Stomach (tissue), 9 donors: ENCODE measurements around the gene PLCH2. TPM values are rescaled to one million over a fixed set of nuclear protein-coding genes. Genes with fewer than 3 reads are reported as not detected.

Source experiments
- DNase-seq, 2 donors: peaks; one replicate each; pipeline versions ENCODE4 v3.0.0 to v3.0.0-alpha.2; 2013 to 2019
- H3K27ac ChIP-seq, 5 donors: fragments of 200-600 bp in 4 of 5; sonication (generic) in 4 of 5; one replicate each; pipeline ENCODE4 v1.5.1; 2013 to 2019; ENCODE audit warnings: mild to moderate bottlenecking in 1 of 5, moderate library complexity in 1 of 5
- H3K27me3 ChIP-seq, 3 donors: fragments of 200-600 bp; sonication (generic); one replicate each; pipeline ENCODE4 v1.5.1; 2017 to 2019; ENCODE audit warnings: mixed run types in 1 of 3
- H3K36me3 ChIP-seq, 4 donors: fragments of 200-600 bp; sonication (generic); 1 replicate in 3 of 4; 2 replicates in 1 of 4; pipeline ENCODE4 v1.5.1; 2016 to 2019
- H3K4me1 ChIP-seq, 4 donors: fragments of 200-600 bp; sonication (generic); one replicate each; pipeline ENCODE4 v1.5.1; 2016 to 2019
- H3K4me3 ChIP-seq, 4 donors: fragments of 200-600 bp; sonication (generic) in 3 of 4; one replicate each; pipeline ENCODE4 v1.5.1; 2016 to 2019; ENCODE audit warnings: mild to moderate bottlenecking in 1 of 4
- H3K9me3 ChIP-seq, 4 donors: fragments of 200-600 bp; sonication (generic); one replicate each; pipeline ENCODE4 v1.5.1; 2016 to 2019
- EP300 ChIP-seq: sonication (generic); formaldehyde crosslinking; IDR thresholded peaks from one replicate; pipeline ENCODE4 v1.6.1; 2017; ENCODE audit warnings: antibody characterized with exemption
- POLR2A ChIP-seq, 4 donors: fragments of 450-650 bp; IDR thresholded peaks; one replicate each; pipeline ENCODE4 v1.6.1; 2016; ENCODE audit warnings: antibody characterized with exemption in 4 of 4, control low read depth in 2 of 4, mild to moderate bottlenecking in 1 of 4, moderate library complexity in 1 of 4
- POLR2AphosphoS5 ChIP-seq, 3 donors: sonication (generic); formaldehyde crosslinking; IDR thresholded peaks; one replicate each; pipeline ENCODE4 v1.6.1; 2016; ENCODE audit warnings: antibody characterized with exemption in 3 of 3
- WGBS, 5 donors: extraction: QIAGEN DNeasy Blood & Tissue Kit in 3 of 5; methylation state at CpG; one replicate each; pipeline versions ENCODE4 v1.1.5 to v1.1.7; 2013 to 2018; 5-methylcytosine and 5-hydroxymethylcytosine counted together
- intact Hi-C: fragments of 100-400 bp; cut with DNase I; formaldehyde crosslinking; loops from one replicate; pipeline ENCODE4 v1.15.1; 2023; ENCODE audit warnings: low total_unique reads
- polyA plus RNA-seq, 3 donors: library from polyadenylated mRNA; stranded (reverse); fragments of 200-250 nt; gene quantifications; one replicate each; pipeline ENCODE4 v1.2.3, GENCODE V29; 2013
- total RNA-seq, 5 donors: library from RNA; depleted of rRNA; stranded (reverse); fragments of >200 nt; gene quantifications; one replicate each; pipeline versions ENCODE4 v1.1.0 to v1.2.3, GENCODE V29; 2014 to 2016
- TF ChIP-seq, protein P1 (sequence below), 7 experiments: fragments of 450-650 bp in 4 of 7; fragments of 200-600 bp in 3 of 7; sonication (generic) in 3 of 7; IDR thresholded peaks; one replicate each; pipeline ENCODE4 v1.5.1; 2016 to 2019; ENCODE audit warnings: antibody characterized with exemption in 7 of 7, control low read depth in 2 of 7, mild to moderate bottlenecking in 1 of 7
- donor health status: healthy with polysubstance abuse.
- donor health status: Bipolar disorder and iron deficiency.
- donor health status: healthy.

The PLCH2 gene
- total and polyA plus RNA-seq, 8 donors, result 0.55 to 24.9 (median 1.0) TPM; not detected in 2

DNA sequence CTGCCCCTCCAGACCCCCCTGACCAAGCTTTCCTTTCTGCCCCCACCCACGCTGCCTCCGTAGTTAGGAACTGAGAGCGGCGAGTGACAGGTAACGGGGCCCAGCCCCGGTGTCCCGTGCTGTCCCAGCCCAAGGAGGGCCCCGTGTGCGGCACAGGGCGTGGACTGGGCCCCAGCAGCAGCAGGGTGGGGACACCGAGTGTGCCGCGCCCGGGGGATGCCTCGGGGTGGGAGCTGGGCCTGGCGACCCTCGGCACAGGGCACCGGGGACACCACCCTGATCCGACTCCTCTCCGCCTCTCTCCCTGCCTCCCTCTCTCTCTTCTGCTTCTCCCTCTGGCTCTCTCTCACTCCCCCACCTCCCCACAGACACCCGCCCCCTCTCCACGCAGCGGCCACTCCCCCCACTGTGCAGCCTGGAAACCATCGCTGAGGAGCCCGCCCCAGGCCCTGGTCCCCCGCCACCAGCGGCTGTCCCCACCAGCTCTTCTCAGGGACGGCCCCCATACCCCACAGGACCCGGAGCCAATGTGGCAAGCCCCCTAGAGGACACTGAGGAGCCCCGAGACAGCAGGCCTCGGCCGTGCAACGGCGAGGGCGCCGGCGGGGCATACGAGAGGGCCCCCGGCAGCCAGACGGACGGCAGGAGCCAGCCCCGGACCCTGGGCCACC lies 27.6 kb downstream of the PLCH2 start:
- intact Hi-C loops, result no loop called here
- TF ChIP-seq POLR2AphosphoS5 (IDR thresholded peaks at IDR 0.05), result no peak
- TF ChIP-seq EP300, result no peak
- TF ChIP-seq, protein P1, sequence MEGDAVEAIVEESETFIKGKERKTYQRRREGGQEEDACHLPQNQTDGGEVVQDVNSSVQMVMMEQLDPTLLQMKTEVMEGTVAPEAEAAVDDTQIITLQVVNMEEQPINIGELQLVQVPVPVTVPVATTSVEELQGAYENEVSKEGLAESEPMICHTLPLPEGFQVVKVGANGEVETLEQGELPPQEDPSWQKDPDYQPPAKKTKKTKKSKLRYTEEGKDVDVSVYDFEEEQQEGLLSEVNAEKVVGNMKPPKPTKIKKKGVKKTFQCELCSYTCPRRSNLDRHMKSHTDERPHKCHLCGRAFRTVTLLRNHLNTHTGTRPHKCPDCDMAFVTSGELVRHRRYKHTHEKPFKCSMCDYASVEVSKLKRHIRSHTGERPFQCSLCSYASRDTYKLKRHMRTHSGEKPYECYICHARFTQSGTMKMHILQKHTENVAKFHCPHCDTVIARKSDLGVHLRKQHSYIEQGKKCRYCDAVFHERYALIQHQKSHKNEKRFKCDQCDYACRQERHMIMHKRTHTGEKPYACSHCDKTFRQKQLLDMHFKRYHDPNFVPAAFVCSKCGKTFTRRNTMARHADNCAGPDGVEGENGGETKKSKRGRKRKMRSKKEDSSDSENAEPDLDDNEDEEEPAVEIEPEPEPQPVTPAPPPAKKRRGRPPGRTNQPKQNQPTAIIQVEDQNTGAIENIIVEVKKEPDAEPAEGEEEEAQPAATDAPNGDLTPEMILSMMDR (IDR thresholded peaks at IDR 0.05), result no peak
- no peak for TF ChIP-seq POLR2A (IDR thresholded peaks at IDR 0.05)
- H3K27me3 ChIP-seq, result peaks cover 4 to 77% (median 56%) of the 10 kb centered on the region in 3 donors
- H3K4me3 ChIP-seq, result no peak overlapping the region
- no peaks in the 10 kb centered on the region for H3K9me3 ChIP-seq
- H3K27ac ChIP-seq, result no peak overlapping the region
- H3K4me1 ChIP-seq, result peaks cover 0 to 32% (median 9%) of the 10 kb centered on the region in 4 donors
- no peak for DNase-seq
- WGBS, 5 donors, result 27 to 40% (median 36%) methylated on average over 20 to 42 of the region's 42 CpGs
- peaks cover 9 to 17% (median 14%) of the 10 kb centered on the region in 4 donors for H3K36me3 ChIP-seq

DNA sequence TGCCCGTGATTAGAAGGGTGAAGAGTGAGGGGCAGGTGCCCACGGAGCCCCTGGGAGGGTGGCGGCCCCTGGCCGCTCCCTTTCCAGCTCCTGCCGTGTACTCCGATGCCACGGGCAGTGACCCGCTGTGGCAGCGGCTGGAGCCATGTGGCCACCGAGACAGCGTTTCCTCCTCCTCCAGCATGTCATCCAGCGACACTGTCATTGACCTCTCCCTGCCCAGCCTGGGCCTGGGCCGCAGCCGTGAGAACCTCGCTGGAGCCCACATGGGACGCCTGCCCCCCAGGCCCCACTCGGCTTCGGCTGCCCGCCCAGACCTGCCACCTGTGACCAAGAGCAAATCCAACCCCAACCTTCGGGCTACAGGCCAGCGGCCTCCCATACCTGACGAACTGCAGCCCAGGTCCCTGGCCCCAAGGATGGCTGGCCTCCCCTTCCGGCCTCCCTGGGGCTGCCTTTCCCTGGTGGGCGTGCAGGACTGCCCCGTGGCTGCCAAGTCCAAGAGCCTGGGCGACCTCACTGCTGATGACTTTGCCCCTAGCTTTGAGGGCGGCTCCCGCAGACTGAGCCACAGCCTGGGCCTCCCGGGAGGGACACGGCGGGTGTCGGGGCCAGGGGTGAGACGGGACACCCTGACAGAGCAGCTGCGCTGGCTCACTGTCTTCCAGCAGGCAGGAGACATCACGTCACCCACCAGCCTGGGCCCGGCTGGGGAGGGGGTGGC lies 28.3 kb downstream of the PLCH2 start:
- no peak for TF ChIP-seq POLR2A (IDR thresholded peaks at IDR 0.05)
- no peak for TF ChIP-seq POLR2AphosphoS5 (IDR thresholded peaks at IDR 0.05)
- TF ChIP-seq, protein P1 (IDR thresholded peaks at IDR 0.05), result no peak
- no peak for TF ChIP-seq EP300
- H3K27ac ChIP-seq, result no peak overlapping the region
- peaks cover 0 to 32% (median 9%) of the 10 kb centered on the region in 4 donors for H3K4me1 ChIP-seq
- 55 to 68% (median 56%) methylated on average over 14 to 36 of the region's 36 CpGs for WGBS, 5 donors
- H3K9me3 ChIP-seq, result no peaks in the 10 kb centered on the region
- peak in 1 of 2 donors; percentile 61 for DNase-seq
- intact Hi-C loops, result no loop called here
- peaks cover 4 to 70% (median 56%) of the 10 kb centered on the region in 3 donors for H3K27me3 ChIP-seq
- peaks cover 15 to 24% (median 21%) of the 10 kb centered on the region in 4 donors for H3K36me3 ChIP-seq
- H3K4me3 ChIP-seq, result no peak overlapping the region

- DNase-seq, result no peak
- Histone ChIP-seq H3K27me3 (peaks cover 4 to 64% (median 56%) of the 10 kb centered on the region in 3 donors), H3K4me1 (peaks cover 0 to 32% (median 7%) of the 10 kb centered on the region in 4 donors), H3K27ac (no peak overlapping the region), H3K4me3 (no peak overlapping the region), H3K36me3 (peaks cover 19 to 29% (median 27%) of the 10 kb centered on the region in 4 donors), H3K9me3 (no peaks in the 10 kb centered on the region)
- WGBS, 5 donors, result 25 to 45% (median 40%) methylated on average over 3 to 22 of the region's 22 CpGs; no CpG with 5 or more reads in 1 of the 5 donors
- intact Hi-C loops, result no loop called here
- TF ChIP-seq EP300, result no peak
- TF ChIP-seq POLR2AphosphoS5 (IDR thresholded peaks at IDR 0.05), result no peak
- TF ChIP-seq, protein P1 (IDR thresholded peaks at IDR 0.05), result no peak
- no peak for TF ChIP-seq POLR2A (IDR thresholded peaks at IDR 0.05)
Observed at GRCh38 chr1:2504949-2505272, 28.8 kb downstream of the PLCH2 start.

DNA sequence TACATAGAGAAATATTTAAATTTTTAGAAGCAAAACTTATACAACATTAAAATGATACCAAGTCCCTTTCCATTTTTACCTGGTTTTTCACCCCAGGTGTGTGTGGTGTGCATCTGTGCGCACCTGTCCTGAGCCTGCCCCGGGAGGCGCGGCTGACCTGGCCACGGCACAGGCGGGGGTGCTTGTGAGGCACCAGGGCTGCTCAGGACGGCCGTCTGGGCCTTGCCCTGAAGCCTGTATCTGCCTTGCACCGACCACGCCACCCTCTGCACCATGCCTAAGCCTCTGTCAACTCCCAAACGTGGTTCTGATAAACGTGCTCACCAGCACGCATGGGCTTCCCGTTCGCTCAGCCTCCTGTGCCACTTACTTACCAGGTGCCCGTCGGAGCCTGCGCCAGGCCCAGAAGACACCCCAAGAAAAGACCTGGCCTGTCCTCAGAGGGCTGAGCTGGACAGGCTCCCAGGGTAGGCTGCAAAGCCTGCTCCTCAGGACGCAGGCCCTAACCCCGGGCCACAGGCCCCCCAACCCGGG lies 29.4 kb downstream of the PLCH2 start:
- TF ChIP-seq EP300 (no peak), POLR2A (IDR thresholded peaks at IDR 0.05) (no peak), POLR2AphosphoS5 (IDR thresholded peaks at IDR 0.05) (no peak)
- TF ChIP-seq, protein P1 (IDR thresholded peaks at IDR 0.05), result no peak
- WGBS, 5 donors, result 36 to 59% (median 44%) methylated on average over 18 to 21 of the region's 21 CpGs
- no peak overlapping the region for H3K4me3 ChIP-seq
- intact Hi-C loops, result no loop called here
- no peaks in the 10 kb centered on the region for H3K9me3 ChIP-seq
- peaks cover 0 to 32% (median 4%) of the 10 kb centered on the region in 4 donors for H3K4me1 ChIP-seq
- peaks cover 4 to 58% (median 56%) of the 10 kb centered on the region in 3 donors for H3K27me3 ChIP-seq
- no peak for DNase-seq
- H3K36me3 ChIP-seq, result peaks cover 25 to 35% (median 33%) of the 10 kb centered on the region in 4 donors
- no peak overlapping the region for H3K27ac ChIP-seq
